H1 (cell line): ENCODE data around the gene CERT1. TPM values are rescaled to one million over a fixed set of nuclear protein-coding genes. Genes with fewer than 3 reads are reported as not detected.

Experiments
- CTCF ChIA-PET: fragments of 300-600 bp; sonication (Branson Sonifier 250); formaldehyde crosslinking; loops from one replicate; lab custom pipeline; 2021; ENCODE audit not compliant: partially characterized antibody; lab: Charles Lee
- POLR2A ChIA-PET: fragments of 300-600 bp; sonication (Branson Sonifier 250); formaldehyde crosslinking; loops from one replicate; lab custom pipeline; 2021; ENCODE audit warnings: inconsistent platforms; ENCODE audit not compliant: partially characterized antibody; lab: Charles Lee
- DNase-seq, 2 experiments: peaks; one replicate each; pipeline versions ENCODE4 v3.0.0 to v3.0.0-alpha.2; 2010 to 2022; ENCODE audit warnings: low spot score in 2 of 2, low read depth in 1 of 2, mixed read lengths in 1 of 2
- FAIRE-seq: peaks from 2 replicates; lab custom pipeline; 2011; peaks lifted over from hg19 to GRCh38; lab: Jason Lieb, UNC
- H2AFZ ChIP-seq: 2 replicates; pipeline ENCODE4 v1.8.1; 2012; ENCODE audit warnings: low read length, inconsistent platforms
- H2AK5ac ChIP-seq: 2 replicates; pipeline ENCODE4 v1.6.1; 2013; ENCODE audit warnings: low read depth, low read length
- H2BK120ac ChIP-seq: replicated peaks from 2 replicates; pipeline ENCODE3; 2013; ENCODE audit warnings: low read depth, low read length, inconsistent platforms
- H2BK12ac ChIP-seq: 2 replicates; pipeline ENCODE4 v1.6.1; 2013; ENCODE audit warnings: low read depth, low read length
- H2BK15ac ChIP-seq: 2 replicates; pipeline ENCODE4 v1.6.1; 2013; ENCODE audit warnings: low read length
- H2BK20ac ChIP-seq: 2 replicates; pipeline ENCODE4 v1.6.1; 2013; ENCODE audit warnings: low read length
- H2BK5ac ChIP-seq: 2 replicates; pipeline ENCODE4 v1.6.1; 2013; ENCODE audit warnings: low read depth, low read length
- H3K14ac ChIP-seq: 2 replicates; pipeline ENCODE4 v1.6.1; 2013; ENCODE audit warnings: inconsistent platforms; ENCODE audit not compliant: insufficient read length
- H3K18ac ChIP-seq: 2 replicates; pipeline ENCODE4 v1.6.1; 2013; ENCODE audit warnings: low read length; ENCODE audit errors: extremely low read depth
- H3K23ac ChIP-seq: 2 replicates; pipeline ENCODE4 v1.6.1; 2013; ENCODE audit warnings: inconsistent platforms; ENCODE audit not compliant: insufficient read length
- H3K23me2 ChIP-seq: 2 replicates; pipeline ENCODE4 v1.6.1; 2013; ENCODE audit warnings: low read depth, low read length
- H3K27ac ChIP-seq: 2 replicates; pipeline ENCODE4 v1.6.1; 2011; ENCODE audit warnings: low read depth, low read length, inconsistent platforms
- H3K27me3 ChIP-seq, 4 experiments: replicated peaks in 1 of 4; 1 replicate in 1 of 4; 2 replicates in 3 of 4; pipeline versions ENCODE4 v1.6.1 to v1.8.1; 2011 to 2013; ENCODE audit warnings: low read length in 3 of 4, mild to moderate bottlenecking in 3 of 4, inconsistent platforms in 2 of 4, mixed read lengths in 2 of 4, moderate library complexity in 1 of 4; ENCODE audit not compliant: control insufficient read depth in 3 of 4, insufficient read depth in 3 of 4; ENCODE audit errors: extremely low read depth in 1 of 4
- H3K36me3 ChIP-seq, 4 experiments: 2 replicates each; pipeline versions ENCODE4 v1.6.1 to v1.8.1; 2011 to 2013; ENCODE audit warnings: mild to moderate bottlenecking in 4 of 4, low read length in 3 of 4, moderate library complexity in 2 of 4, control low read depth in 1 of 4, inconsistent platforms in 1 of 4; ENCODE audit not compliant: insufficient read depth in 4 of 4, control insufficient read depth in 2 of 4
- H3K4ac ChIP-seq: replicated peaks from 2 replicates; pipeline ENCODE3; 2013; ENCODE audit warnings: low read length, low read depth, mixed read lengths, inconsistent platforms; ENCODE audit not compliant: insufficient read length
- H3K4me1 ChIP-seq, 4 experiments: replicated peaks in 1 of 4; 1 replicate in 1 of 4; 2 replicates in 3 of 4; pipeline versions ENCODE4 v1.6.1 to v1.8.1; 2011 to 2013; ENCODE audit warnings: low read length in 3 of 4, inconsistent platforms in 2 of 4, mixed read lengths in 1 of 4; ENCODE audit not compliant: insufficient read depth in 4 of 4, control insufficient read depth in 3 of 4
- H3K4me2 ChIP-seq, 2 experiments: 2 replicates each; pipeline versions ENCODE4 v1.6.1 to v1.8.1; 2011 to 2013; ENCODE audit warnings: low read depth in 2 of 2, low read length in 2 of 2, control low read depth in 1 of 2, inconsistent platforms in 1 of 2, mild to moderate bottlenecking in 1 of 2; ENCODE audit not compliant: insufficient read depth in 1 of 2
- H3K4me3 ChIP-seq, 4 experiments: fragments of 200-600, 300-600 bp in 1 of 4; sonication (generic), shearing (Covaris generic), sonication (Bioruptor Twin) in 1 of 4; 2 replicates each; pipeline versions ENCODE4 v1.5.1 to v1.8.1; 2011 to 2016; ENCODE audit warnings: low read length in 4 of 4, low read depth in 3 of 4, control low read depth in 2 of 4, inconsistent platforms in 2 of 4, mild to moderate bottlenecking in 2 of 4, mixed read lengths in 1 of 4, moderate library complexity in 1 of 4; ENCODE audit not compliant: insufficient read depth in 2 of 4; ENCODE audit errors: extremely low read depth in 1 of 4
- H3K56ac ChIP-seq: replicated peaks from 2 replicates; pipeline ENCODE3; 2013; ENCODE audit warnings: low read depth, mild to moderate bottlenecking, mixed read lengths, low read length, inconsistent platforms; ENCODE audit not compliant: insufficient read length
- H3K79me1 ChIP-seq: 2 replicates; pipeline ENCODE4 v1.6.1; 2013; ENCODE audit warnings: low read depth, low read length, control low read depth
- H3K79me2 ChIP-seq, 2 experiments: 2 replicates each; pipeline versions ENCODE4 v1.6.1 to v1.8.1; 2012 to 2013; ENCODE audit warnings: low read length in 2 of 2, mild to moderate bottlenecking in 2 of 2, inconsistent platforms in 1 of 2; ENCODE audit not compliant: insufficient read depth in 2 of 2, control insufficient read depth in 1 of 2
- H3K9ac ChIP-seq, 4 experiments: replicated peaks in 1 of 4; 1 replicate in 1 of 4; 2 replicates in 3 of 4; pipeline versions ENCODE4 v1.6.1 to v1.8.1; 2011 to 2013; ENCODE audit warnings: low read depth in 3 of 4, low read length in 3 of 4, control low read depth in 2 of 4, mild to moderate bottlenecking in 2 of 4, moderate library complexity in 2 of 4, inconsistent platforms in 1 of 4; ENCODE audit errors: extremely low read depth in 1 of 4
- H3K9me3 ChIP-seq, 2 experiments: 2 replicates each; pipeline versions ENCODE4 v1.6.1 to v1.8.1; 2012 to 2013; ENCODE audit warnings: mild to moderate bottlenecking in 2 of 2, moderate library complexity in 2 of 2, control low read depth in 1 of 2, inconsistent platforms in 1 of 2, low read depth in 1 of 2, low read length in 1 of 2, mixed read lengths in 1 of 2; ENCODE audit not compliant: insufficient read depth in 2 of 2
- H4K20me1 ChIP-seq, 2 experiments: replicated peaks in 1 of 2; 2 replicates each; pipeline versions ENCODE3 to v1.8.1; 2011 to 2013; ENCODE audit warnings: inconsistent platforms in 2 of 2, low read length in 2 of 2, mild to moderate bottlenecking in 1 of 2; ENCODE audit not compliant: insufficient read depth in 2 of 2, control insufficient read depth in 1 of 2
- H4K5ac ChIP-seq: 2 replicates; pipeline ENCODE4 v1.6.1; 2013; ENCODE audit warnings: low read length, low read depth, mixed read lengths, inconsistent platforms; ENCODE audit not compliant: insufficient read length
- H4K8ac ChIP-seq: 2 replicates; pipeline ENCODE4 v1.8.0; 2013; ENCODE audit warnings: mild to moderate bottlenecking, moderate library complexity, low read length, inconsistent platforms; ENCODE audit not compliant: insufficient read depth; ENCODE audit errors: extremely low read depth
- H4K91ac ChIP-seq: replicated peaks from 2 replicates; pipeline ENCODE3; 2013; ENCODE audit warnings: low read length, mixed read lengths, inconsistent platforms; ENCODE audit not compliant: insufficient read length
- KDM5A ChIP-seq: fragments of 200-600 bp; IDR thresholded peaks from 2 replicates; pipeline ENCODE4 v1.7.1; 2012; ENCODE audit warnings: mild to moderate bottlenecking, low read length, inconsistent platforms, mixed read lengths
- MAFK ChIP-seq: IDR thresholded peaks from 2 replicates; pipeline ENCODE4 v1.6.1; 2012; ENCODE audit warnings: low read depth, mild to moderate bottlenecking, improper control_type of control experiment, low read length
- POLR2AphosphoS5 ChIP-seq: IDR thresholded peaks from 2 replicates; pipeline ENCODE4 v1.6.1; 2011; ENCODE audit warnings: low read depth, low read length
- RBBP5 ChIP-seq: IDR thresholded peaks from 2 replicates; pipeline ENCODE4 v1.7.1; 2012; ENCODE audit warnings: low read depth, mild to moderate bottlenecking, inconsistent platforms, low read length, moderate library complexity, borderline replicate concordance
- SIX5 ChIP-seq: IDR thresholded peaks from 2 replicates; pipeline ENCODE4 v1.6.1; 2011; ENCODE audit warnings: mild to moderate bottlenecking, low read depth, low read length
- WGBS, 2 experiments: shearing (Covaris generic) in 1 of 2; methylation state at CpG; one replicate each; pipeline versions ENCODE4 v1.1.6 to v1.1.7; 2013 to 2015; ENCODE audit warnings: low lambda C conversion rate in 2 of 2, mixed read lengths in 2 of 2, inconsistent platforms in 1 of 2, low coverage in 1 of 2, missing lambda C conversion rate in 1 of 2; ENCODE audit not compliant: insufficient replicate concordance in 2 of 2, insufficient coverage in 1 of 2, insufficient read length in 1 of 2; ENCODE audit errors: extremely low coverage in 1 of 2, missing lambda C conversion rate in 1 of 2; 5-methylcytosine and 5-hydroxymethylcytosine counted together
- polyA plus RNA-seq, 7 experiments: library from polyadenylated mRNA; depleted of rRNA in 3 of 7; stranded (reverse) in 5 of 7; unstranded in 2 of 7; fragments of >200 nt in 5 of 7; fragments of 200-250 nt in 2 of 7; gene quantifications; 1 replicate in 5 of 7; 2 replicates in 1 of 7; 4 replicates in 1 of 7; pipeline versions ENCODE4 v1.2.1 to v1.2.3, GENCODE V29; 2011 to 2013; ENCODE audit warnings: missing spikeins in 2 of 7, mixed read lengths in 2 of 7
- total RNA-seq: library from RNA; stranded (reverse); fragmentation: NEBNext Ultra II Directional; extraction: Animal tissue kit (Norgen Biotek cat#: 25700); gene quantifications from 2 replicates; pipeline ENCODE4 v1.2.1, GENCODE V29; 2021

The CERT1 gene
- total and polyA plus RNA-seq, 2 of the 8 experiments (the other 6 are each of a cell fraction or from before 2014, with no cell fraction given), result 7.8 to 55.3 TPM

- Histone ChIP-seq H3K79me1 (peaks cover 2% of the 10 kb centered on the region; the same call in 1 of the 2 replicates), H3K23me2 (peaks cover 2% of the 10 kb centered on the region; the same call in 1 of the 2 replicates), H3K4me3 (peak overlapping the region in 2 of 4 experiments; percentile 81 to 82; a peak in 3 of 8 replicates), H3K9ac (no peak overlapping the region), H4K91ac (no peak overlapping the region), H3K4me1 (peaks cover 0 to 3% (median 0%) of the 10 kb centered on the region in 4 experiments; a peak in 2 of 7 replicates), H2BK120ac (no peak overlapping the region), H3K18ac (no peak overlapping the region), H4K5ac (no peak overlapping the region), H2AK5ac (no peak overlapping the region), H3K4me2 (peak overlapping the region; percentile 73 to 85), H3K27me3 (no peaks in the 10 kb centered on the region), H2BK15ac (no peak overlapping the region), H3K9me3 (no peaks in the 10 kb centered on the region), H3K79me2 (peaks cover 0 to 56% of the 10 kb centered on the region in 2 experiments; a peak in 3 of 4 replicates), H2BK12ac (no peak overlapping the region), H2BK5ac (no peak overlapping the region), H3K14ac (no peak overlapping the region), H3K27ac (no peak overlapping the region), H3K4ac (no peak overlapping the region), H3K36me3 (peaks cover 0 to under 1% (median 0%) of the 10 kb centered on the region in 4 experiments; a peak in 1 of 8 replicates), H2BK20ac (no peak overlapping the region), H3K23ac (no peak overlapping the region), H4K8ac (no peak overlapping the region), H2AFZ (no peak overlapping the region), H4K20me1 (no peaks in the 10 kb centered on the region), H3K56ac (no peak overlapping the region)
- TF ChIP-seq POLR2AphosphoS5 (no peak), SIX5 (no peak), KDM5A (no peak), MAFK (no peak), RBBP5 (no peak)
- DNase-seq, result no peak
- ChIA-PET CTCF (no interaction called here), POLR2A (interaction anchor here (1.3 kb wide), 1 partner anchor 15 kb away, joined by 4 read pairs; no protein-coding TSS in a partner anchor)
- FAIRE-seq, result no peak
- WGBS, 2 experiments, result 86% methylated on average over 4 of the region's 4 CpGs; no CpG with 5 or more reads in 1 of the 2 experiments
Observed at GRCh38 chr5:75509546-75509945, 1.9 kb downstream of the CERT1 start.
